ENCODE data around the gene UBE3C. TPM values are rescaled to one million over a fixed set of nuclear protein-coding genes. Genes with fewer than 3 reads are reported as not detected.

The UBE3C gene
- total and polyA plus RNA-seq, 9 of the 15 experiments (the other 6 are each of a cell fraction or from before 2014, with no cell fraction given), result 9.6 to 91.7 (median 75.4) TPM

- TF ChIP-seq, protein P1, sequence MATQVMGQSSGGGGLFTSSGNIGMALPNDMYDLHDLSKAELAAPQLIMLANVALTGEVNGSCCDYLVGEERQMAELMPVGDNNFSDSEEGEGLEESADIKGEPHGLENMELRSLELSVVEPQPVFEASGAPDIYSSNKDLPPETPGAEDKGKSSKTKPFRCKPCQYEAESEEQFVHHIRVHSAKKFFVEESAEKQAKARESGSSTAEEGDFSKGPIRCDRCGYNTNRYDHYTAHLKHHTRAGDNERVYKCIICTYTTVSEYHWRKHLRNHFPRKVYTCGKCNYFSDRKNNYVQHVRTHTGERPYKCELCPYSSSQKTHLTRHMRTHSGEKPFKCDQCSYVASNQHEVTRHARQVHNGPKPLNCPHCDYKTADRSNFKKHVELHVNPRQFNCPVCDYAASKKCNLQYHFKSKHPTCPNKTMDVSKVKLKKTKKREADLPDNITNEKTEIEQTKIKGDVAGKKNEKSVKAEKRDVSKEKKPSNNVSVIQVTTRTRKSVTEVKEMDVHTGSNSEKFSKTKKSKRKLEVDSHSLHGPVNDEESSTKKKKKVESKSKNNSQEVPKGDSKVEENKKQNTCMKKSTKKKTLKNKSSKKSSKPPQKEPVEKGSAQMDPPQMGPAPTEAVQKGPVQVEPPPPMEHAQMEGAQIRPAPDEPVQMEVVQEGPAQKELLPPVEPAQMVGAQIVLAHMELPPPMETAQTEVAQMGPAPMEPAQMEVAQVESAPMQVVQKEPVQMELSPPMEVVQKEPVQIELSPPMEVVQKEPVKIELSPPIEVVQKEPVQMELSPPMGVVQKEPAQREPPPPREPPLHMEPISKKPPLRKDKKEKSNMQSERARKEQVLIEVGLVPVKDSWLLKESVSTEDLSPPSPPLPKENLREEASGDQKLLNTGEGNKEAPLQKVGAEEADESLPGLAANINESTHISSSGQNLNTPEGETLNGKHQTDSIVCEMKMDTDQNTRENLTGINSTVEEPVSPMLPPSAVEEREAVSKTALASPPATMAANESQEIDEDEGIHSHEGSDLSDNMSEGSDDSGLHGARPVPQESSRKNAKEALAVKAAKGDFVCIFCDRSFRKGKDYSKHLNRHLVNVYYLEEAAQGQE (IDR thresholded peaks at IDR 0.05; ENCODE audit: borderline replicate concordance), result peak; percentile 94
- TF ChIP-seq, protein P1 (CRISPR knock-in tag; IDR thresholded peaks at IDR 0.05; ENCODE audit: low read depth), result peak; percentile 65; the same call in 1 of the 2 replicates
- TF ChIP-seq, protein P2, sequence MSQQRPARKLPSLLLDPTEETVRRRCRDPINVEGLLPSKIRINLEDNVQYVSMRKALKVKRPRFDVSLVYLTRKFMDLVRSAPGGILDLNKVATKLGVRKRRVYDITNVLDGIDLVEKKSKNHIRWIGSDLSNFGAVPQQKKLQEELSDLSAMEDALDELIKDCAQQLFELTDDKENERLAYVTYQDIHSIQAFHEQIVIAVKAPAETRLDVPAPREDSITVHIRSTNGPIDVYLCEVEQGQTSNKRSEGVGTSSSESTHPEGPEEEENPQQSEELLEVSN (IDR thresholded peaks at IDR 0.05; ENCODE audit: borderline replicate concordance in 1 of 2, extremely low read depth in 1 of 2, insufficient read depth in 1 of 2, insufficient read length in 1 of 2, low read depth in 1 of 2, low read length in 1 of 2, poor library complexity in 1 of 2, severe bottlenecking in 1 of 2), result peak; percentile 67 to 82
- TF ChIP-seq L3MBTL2 (IDR thresholded peaks at IDR 0.05) (peak; percentile 85), POLR2AphosphoS2 (IDR thresholded peaks at IDR 0.05; ENCODE audit: low read length) (peak; percentile 77), CHD1 (IDR thresholded peaks at IDR 0.05; ENCODE audit: low read length) (no peak), ZFP30 (CRISPR knock-in tag; IDR thresholded peaks at IDR 0.05; ENCODE audit: borderline replicate concordance) (no peak), SP1 (CRISPR knock-in tag; IDR thresholded peaks at IDR 0.05) (0 out of 2 replicates have a peak, but pooled peaks have one; percentile 34), CBX3 (IDR thresholded peaks at IDR 0.05; ENCODE audit: borderline replicate concordance in 1 of 2, low read length in 2 of 2) (peak in 1 of 2 experiments; percentile 66; a peak in 1 of 3 replicates), HDAC1 (IDR thresholded peaks at IDR 0.05) (0 out of 4 replicates have a peak, but pooled peaks of 1 of the 2 experiments have one; percentile 35), ZNF41 (CRISPR knock-in tag; conservative IDR thresholded peaks at IDR 0.05) (0 out of 2 replicates have a peak, but pooled peaks have one; percentile 9), PHB (CRISPR knock-in tag; IDR thresholded peaks at IDR 0.05) (no peak), SMAD4 (CRISPR knock-in tag; conservative IDR thresholded peaks at IDR 0.05) (0 out of 2 replicates have a peak, but pooled peaks have one; percentile 21)
- TF ChIP-seq, protein P3, sequence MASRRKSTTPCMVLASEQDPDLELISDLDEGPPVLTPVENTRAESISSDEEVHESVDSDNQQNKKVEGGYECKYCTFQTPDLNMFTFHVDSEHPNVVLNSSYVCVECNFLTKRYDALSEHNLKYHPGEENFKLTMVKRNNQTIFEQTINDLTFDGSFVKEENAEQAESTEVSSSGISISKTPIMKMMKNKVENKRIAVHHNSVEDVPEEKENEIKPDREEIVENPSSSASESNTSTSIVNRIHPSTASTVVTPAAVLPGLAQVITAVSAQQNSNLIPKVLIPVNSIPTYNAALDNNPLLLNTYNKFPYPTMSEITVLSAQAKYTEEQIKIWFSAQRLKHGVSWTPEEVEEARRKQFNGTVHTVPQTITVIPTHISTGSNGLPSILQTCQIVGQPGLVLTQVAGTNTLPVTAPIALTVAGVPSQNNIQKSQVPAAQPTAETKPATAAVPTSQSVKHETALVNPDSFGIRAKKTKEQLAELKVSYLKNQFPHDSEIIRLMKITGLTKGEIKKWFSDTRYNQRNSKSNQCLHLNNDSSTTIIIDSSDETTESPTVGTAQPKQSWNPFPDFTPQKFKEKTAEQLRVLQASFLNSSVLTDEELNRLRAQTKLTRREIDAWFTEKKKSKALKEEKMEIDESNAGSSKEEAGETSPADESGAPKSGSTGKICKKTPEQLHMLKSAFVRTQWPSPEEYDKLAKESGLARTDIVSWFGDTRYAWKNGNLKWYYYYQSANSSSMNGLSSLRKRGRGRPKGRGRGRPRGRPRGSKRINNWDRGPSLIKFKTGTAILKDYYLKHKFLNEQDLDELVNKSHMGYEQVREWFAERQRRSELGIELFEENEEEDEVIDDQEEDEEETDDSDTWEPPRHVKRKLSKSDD (conservative IDR thresholded peaks at IDR 0.05; ENCODE audit: low read length), result peak; percentile 79; the same call in 1 of the 2 replicates
These were observed 134.7 kb downstream of the UBE3C start (continued) for GRCh38 chr7:157273208-157274093.

Measured in K562 (cell line).